Myocyte (in vitro differentiated cells): ENCODE data around the gene ST6GALNAC5. TPM values are rescaled to one million over a fixed set of nuclear protein-coding genes. Genes with fewer than 3 reads are reported as not detected.

Experiments
- DNase-seq: peaks from one replicate; pipeline ENCODE4 v3.0.0-alpha.2; 2012; ENCODE audit warnings: low read depth
- microRNA-seq: library from miRNA; unstranded; fragments of <30 nt; microRNA quantifications from one replicate; pipeline ENCODE4, GENCODE V29; 2016
- total RNA-seq: library from RNA; depleted of rRNA; stranded (reverse); fragments of >200 nt; gene quantifications from 2 replicates; pipeline ENCODE4 v1.2.3, GENCODE V29; 2014

ST6GALNAC5 gene
- total RNA-seq, 1 donor from 2014 or later = 5.1 TPM

- no peak for DNase-seq
Measured at GRCh38 chr1:77100875-77101274, 233.6 kb downstream of the ST6GALNAC5 start.

GRCh38 chr1:77103486-77103885 lies 236.2 kb downstream of the ST6GALNAC5 start:
- DNase-seq = no peak

- no peak for DNase-seq
Measured at GRCh38 chr1:77104672-77105071, 237.4 kb downstream of the ST6GALNAC5 start.

Small RNA genes within 50 kb of the gene (microRNA-seq; reads per million reads assigned to microRNA genes)
- gene MIR7156 = not detected
